Measurements from ENCODE around the gene ELMO1. TPM values are rescaled to one million over a fixed set of nuclear protein-coding genes. Genes with fewer than 3 reads are reported as not detected.

Gene ELMO1
- total RNA-seq, 2 donors from 2014 or later = 10.9 to 56.0 TPM

GRCh38 chr7:37074370-37074769 lies 374.3 kb downstream of the ELMO1 start:
- Histone ChIP-seq H3K4me1 (no peaks in the 10 kb centered on the region), H3K4me3 (no peak overlapping the region), H3K27me3 (no peaks in the 10 kb centered on the region), H3K27ac (no peak overlapping the region), H3K9me3 (no peaks in the 10 kb centered on the region), H3K36me3 (replicated peaks in 1 of 2; ENCODE audit: insufficient read depth in 1 of 2, low read depth in 2 of 2) (no peaks in the 10 kb centered on the region)
- 56 to 66% methylated on average over 4 of the region's 4 CpGs for WGBS, 2 donors
- TF ChIP-seq POLR2A (IDR thresholded peaks at IDR 0.05) = no peak
- TF ChIP-seq CTCF (IDR thresholded peaks at IDR 0.05) = no peak
- intact Hi-C loops (cut with DNase I) = no loop called here
- DNase-seq (no peak), ATAC-seq (peak; percentile 24)

GRCh38 chr7:37071124-37071523 lies 377.5 kb downstream of the ELMO1 start:
- H3K9me3 ChIP-seq = no peaks in the 10 kb centered on the region
- H3K36me3 ChIP-seq (replicated peaks in 1 of 2; ENCODE audit: insufficient read depth in 1 of 2, low read depth in 2 of 2) = no peaks in the 10 kb centered on the region
- ATAC-seq (no peak), DNase-seq (no peak)
- 78 to 79% methylated on average over 2 of the region's 2 CpGs for WGBS, 2 donors
- intact Hi-C loops (cut with DNase I) = no loop called here
- TF ChIP-seq POLR2A (IDR thresholded peaks at IDR 0.05) (no peak), CTCF (IDR thresholded peaks at IDR 0.05) (no peak)
- no peak overlapping the region for H3K27ac ChIP-seq
- no peak overlapping the region for H3K4me3 ChIP-seq
- H3K4me1 ChIP-seq = no peaks in the 10 kb centered on the region
- H3K27me3 ChIP-seq = no peaks in the 10 kb centered on the region

GRCh38 chr7:37070471-37070870 lies 378.2 kb downstream of the ELMO1 start:
- WGBS, 2 donors = 52 to 68% methylated on average over 3 of the region's 3 CpGs
- H3K27ac ChIP-seq = no peak overlapping the region
- H3K36me3 ChIP-seq (replicated peaks in 1 of 2; ENCODE audit: insufficient read depth in 1 of 2, low read depth in 2 of 2) = no peaks in the 10 kb centered on the region
- DNase-seq (no peak), ATAC-seq (no peak)
- H3K9me3 ChIP-seq = no peaks in the 10 kb centered on the region
- H3K4me3 ChIP-seq = no peak overlapping the region
- TF ChIP-seq POLR2A (IDR thresholded peaks at IDR 0.05) = no peak
- no peak for TF ChIP-seq CTCF (IDR thresholded peaks at IDR 0.05)
- H3K27me3 ChIP-seq = no peaks in the 10 kb centered on the region
- intact Hi-C loops (cut with DNase I) = no loop called here
- H3K4me1 ChIP-seq = no peaks in the 10 kb centered on the region

- Histone ChIP-seq H3K4me3 (no peak overlapping the region), H3K36me3 (replicated peaks in 1 of 2; ENCODE audit: insufficient read depth in 1 of 2, low read depth in 2 of 2) (no peaks in the 10 kb centered on the region), H3K9me3 (no peaks in the 10 kb centered on the region), H3K27ac (no peak overlapping the region), H3K4me1 (no peaks in the 10 kb centered on the region), H3K27me3 (no peaks in the 10 kb centered on the region)
- no peak for DNase-seq
- intact Hi-C loops (cut with DNase I) = no loop called here
- WGBS, 2 donors = 83 to 85% methylated on average over 2 of the region's 2 CpGs
- TF ChIP-seq POLR2A (IDR thresholded peaks at IDR 0.05) = no peak
- TF ChIP-seq CTCF (IDR thresholded peaks at IDR 0.05) = no peak
- ATAC-seq = no peak
Measured at GRCh38 chr7:37070031-37070430, 378.6 kb downstream of the ELMO1 start.

- Histone ChIP-seq H3K4me3 (no peak overlapping the region), H3K4me1 (no peaks in the 10 kb centered on the region), H3K36me3 (replicated peaks in 1 of 2; ENCODE audit: insufficient read depth in 1 of 2, low read depth in 2 of 2) (no peaks in the 10 kb centered on the region), H3K9me3 (no peaks in the 10 kb centered on the region), H3K27me3 (no peaks in the 10 kb centered on the region), H3K27ac (no peak overlapping the region)
- intact Hi-C loops (cut with DNase I) = no loop called here
- WGBS, 2 donors = 90 to 92% methylated on average over 2 of the region's 2 CpGs
- DNase-seq (no peak), ATAC-seq (no peak)
- TF ChIP-seq POLR2A (IDR thresholded peaks at IDR 0.05) (no peak), CTCF (IDR thresholded peaks at IDR 0.05) (no peak)
Measured at GRCh38 chr7:37069336-37069735, 379.3 kb downstream of the ELMO1 start.

Data from body of pancreas (tissue), 4 donors.